ENCODE results near the gene PDE4B. TPM values are rescaled to one million over a fixed set of nuclear protein-coding genes. Genes with fewer than 3 reads are reported as not detected.

The PDE4B gene
- total RNA-seq, 2 donors from 2014 or later = 4.3 to 18.0 TPM

GRCh38 chr1:65759516-65759915, 33.2 kb upstream of the PDE4B start:
- Mint-ChIP-seq H3K27ac (no peak overlapping the region), H3K36me3 (ENCODE audit: low read depth) (no peaks in the 10 kb centered on the region), H3K27me3 (ENCODE audit: insufficient read depth) (peaks cover 2% of the 10 kb centered on the region), H3K4me1 (peaks cover 5% of the 10 kb centered on the region), H3K4me3 (no peak overlapping the region), H3K9me3 (peaks cover 2% of the 10 kb centered on the region)
- H3K36me3 ChIP-seq (ENCODE audit: control insufficient read depth, insufficient read depth, low read length) = no peaks in the 10 kb centered on the region
- no peaks in the 10 kb centered on the region for H3K9me3 ChIP-seq (ENCODE audit: control insufficient read depth, low read length)
- H3K4me1 ChIP-seq (ENCODE audit: control insufficient read depth, insufficient read depth, low read length) = no peaks in the 10 kb centered on the region
- H3K27ac ChIP-seq (ENCODE audit: low read depth, low read length) = no peak overlapping the region
- H3K4me3 ChIP-seq (ENCODE audit: low read length) = no peak overlapping the region
- TF ChIP-seq, protein P1, sequence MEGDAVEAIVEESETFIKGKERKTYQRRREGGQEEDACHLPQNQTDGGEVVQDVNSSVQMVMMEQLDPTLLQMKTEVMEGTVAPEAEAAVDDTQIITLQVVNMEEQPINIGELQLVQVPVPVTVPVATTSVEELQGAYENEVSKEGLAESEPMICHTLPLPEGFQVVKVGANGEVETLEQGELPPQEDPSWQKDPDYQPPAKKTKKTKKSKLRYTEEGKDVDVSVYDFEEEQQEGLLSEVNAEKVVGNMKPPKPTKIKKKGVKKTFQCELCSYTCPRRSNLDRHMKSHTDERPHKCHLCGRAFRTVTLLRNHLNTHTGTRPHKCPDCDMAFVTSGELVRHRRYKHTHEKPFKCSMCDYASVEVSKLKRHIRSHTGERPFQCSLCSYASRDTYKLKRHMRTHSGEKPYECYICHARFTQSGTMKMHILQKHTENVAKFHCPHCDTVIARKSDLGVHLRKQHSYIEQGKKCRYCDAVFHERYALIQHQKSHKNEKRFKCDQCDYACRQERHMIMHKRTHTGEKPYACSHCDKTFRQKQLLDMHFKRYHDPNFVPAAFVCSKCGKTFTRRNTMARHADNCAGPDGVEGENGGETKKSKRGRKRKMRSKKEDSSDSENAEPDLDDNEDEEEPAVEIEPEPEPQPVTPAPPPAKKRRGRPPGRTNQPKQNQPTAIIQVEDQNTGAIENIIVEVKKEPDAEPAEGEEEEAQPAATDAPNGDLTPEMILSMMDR (conservative IDR thresholded peaks at IDR 0.05) = no peak
- 69% methylated on average over 1 of the region's 1 CpG; no CpG with 5 or more reads in 1 of the 2 experiments for WGBS, 2 experiments (ENCODE audit: insufficient coverage in 1 of 2, insufficient read length in 1 of 2)
- H3K9ac ChIP-seq (ENCODE audit: extremely low read depth, low read length, poor library complexity, severe bottlenecking) = no peak overlapping the region
- no peaks in the 10 kb centered on the region for H3K27me3 ChIP-seq (ENCODE audit: control insufficient read depth, insufficient read depth, low read length, poor library complexity, severe bottlenecking)
- no peak for DNase-seq

DNA sequence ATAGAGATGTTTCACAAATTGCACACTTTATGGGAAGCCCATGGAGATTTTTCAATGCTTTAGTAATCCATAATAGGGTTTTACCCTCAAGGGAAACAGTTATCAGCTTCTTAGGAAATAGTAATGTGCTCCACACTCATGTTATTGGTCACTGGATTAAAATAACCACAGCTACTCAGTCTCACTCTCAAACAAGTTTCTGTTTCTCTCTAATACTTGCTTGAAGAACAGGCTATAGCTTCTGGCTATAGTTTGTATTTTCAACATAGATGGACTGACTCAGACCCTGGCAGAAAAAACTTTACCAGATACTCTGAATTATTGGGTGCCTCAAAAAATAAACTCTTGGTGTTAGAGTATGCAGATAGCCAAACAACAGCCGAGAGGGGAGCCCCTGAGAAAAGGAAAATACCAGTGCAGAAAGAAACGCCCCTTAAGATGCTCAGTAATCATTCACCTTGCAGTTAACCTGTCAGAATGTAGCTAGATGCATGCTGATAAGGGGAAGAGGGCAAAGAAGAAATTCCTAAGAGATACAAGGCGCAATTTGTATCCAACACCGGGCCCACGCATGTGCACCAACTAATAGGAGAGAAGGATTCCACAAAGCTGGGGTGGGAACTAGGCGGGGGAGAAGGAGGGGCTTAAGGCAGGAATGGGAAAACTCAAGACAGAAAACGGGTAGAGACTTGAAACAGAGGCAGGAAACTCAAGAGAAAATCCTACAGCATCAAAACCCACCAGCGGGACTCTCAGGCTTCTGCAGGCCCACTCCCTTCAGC, 30.4 kb upstream of the PDE4B start:
- Mint-ChIP-seq H3K36me3 (ENCODE audit: low read depth) (no peaks in the 10 kb centered on the region), H3K27ac (no peak overlapping the region), H3K27me3 (ENCODE audit: insufficient read depth) (no peaks in the 10 kb centered on the region), H3K9me3 (peaks cover 3% of the 10 kb centered on the region), H3K4me3 (no peak overlapping the region), H3K4me1 (peaks cover 5% of the 10 kb centered on the region)
- WGBS, 2 experiments (ENCODE audit: insufficient coverage in 1 of 2, insufficient read length in 1 of 2) = 79 to 86% methylated on average over 6 to 8 of the region's 8 CpGs
- no peaks in the 10 kb centered on the region for H3K4me1 ChIP-seq (ENCODE audit: control insufficient read depth, insufficient read depth, low read length)
- H3K36me3 ChIP-seq (ENCODE audit: control insufficient read depth, insufficient read depth, low read length) = no peaks in the 10 kb centered on the region
- TF ChIP-seq, protein P1 (conservative IDR thresholded peaks at IDR 0.05) = no peak
- no peaks in the 10 kb centered on the region for H3K27me3 ChIP-seq (ENCODE audit: control insufficient read depth, insufficient read depth, low read length, poor library complexity, severe bottlenecking)
- no peak overlapping the region for H3K4me3 ChIP-seq (ENCODE audit: low read length)
- no peak overlapping the region for H3K9ac ChIP-seq (ENCODE audit: extremely low read depth, low read length, poor library complexity, severe bottlenecking)
- no peaks in the 10 kb centered on the region for H3K9me3 ChIP-seq (ENCODE audit: control insufficient read depth, low read length)
- no peak overlapping the region for H3K27ac ChIP-seq (ENCODE audit: low read depth, low read length)
- peak; percentile 55 for DNase-seq

DNA sequence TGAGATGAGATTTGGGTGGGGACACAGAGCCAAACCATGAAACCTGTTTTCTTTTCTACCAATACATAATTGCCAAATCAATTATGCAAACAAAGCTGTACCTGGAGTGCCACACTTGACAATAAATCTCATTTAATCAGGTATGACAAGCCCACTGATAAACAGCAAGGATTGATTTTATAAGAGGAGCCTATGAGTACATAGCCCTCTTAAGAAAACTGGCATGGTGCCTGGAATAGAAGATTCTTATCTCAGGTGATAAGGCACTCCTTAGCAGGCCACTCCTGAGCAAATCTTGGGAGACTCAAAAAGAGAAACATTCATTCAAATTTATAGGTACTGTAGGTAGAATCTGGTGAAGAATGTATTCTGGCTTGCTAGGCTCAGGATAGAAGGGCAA, 28.6 kb upstream of the PDE4B start:
- no peaks in the 10 kb centered on the region for H3K27me3 ChIP-seq (ENCODE audit: control insufficient read depth, insufficient read depth, low read length, poor library complexity, severe bottlenecking)
- no peak overlapping the region for H3K27ac ChIP-seq (ENCODE audit: low read depth, low read length)
- no peaks in the 10 kb centered on the region for H3K36me3 Mint-ChIP-seq (ENCODE audit: low read depth)
- no peak overlapping the region for H3K4me3 Mint-ChIP-seq
- TF ChIP-seq, protein P1 (conservative IDR thresholded peaks at IDR 0.05) = no peak
- H3K9me3 Mint-ChIP-seq = peaks cover 1% of the 10 kb centered on the region
- no peaks in the 10 kb centered on the region for H3K4me1 ChIP-seq (ENCODE audit: control insufficient read depth, insufficient read depth, low read length)
- no peak overlapping the region for H3K27ac Mint-ChIP-seq
- H3K9ac ChIP-seq (ENCODE audit: extremely low read depth, low read length, poor library complexity, severe bottlenecking) = no peak overlapping the region
- H3K27me3 Mint-ChIP-seq (ENCODE audit: insufficient read depth) = no peaks in the 10 kb centered on the region
- DNase-seq = no peak
- H3K4me3 ChIP-seq (ENCODE audit: low read length) = no peak overlapping the region
- H3K9me3 ChIP-seq (ENCODE audit: control insufficient read depth, low read length) = no peaks in the 10 kb centered on the region
- H3K4me1 Mint-ChIP-seq = no peaks in the 10 kb centered on the region
- no peaks in the 10 kb centered on the region for H3K36me3 ChIP-seq (ENCODE audit: control insufficient read depth, insufficient read depth, low read length)

Measured in endodermal cell (in vitro differentiated cells).